DOHH2 (cell line): ENCODE data around the gene SLC28A1.

Experiments used
- EZH2phosphoT487 ChIP-seq: fragments of 200-600 bp; sonication (generic); IDR thresholded peaks from 2 replicates; pipeline ENCODE4 v1.6.1; 2017; ENCODE audit warnings: borderline replicate concordance, mild to moderate bottlenecking, antibody characterized with exemption, low read length, moderate library complexity, mixed read lengths
- TF ChIP-seq, protein P1 (sequence below): fragments of 200-600 bp; sonication (generic); IDR thresholded peaks from one replicate; pipeline ENCODE4 v1.5.1; 2014; ENCODE audit warnings: antibody characterized with exemption, mild to moderate bottlenecking, low read depth, low read length; ENCODE audit not compliant: poor library complexity, severe bottlenecking

DNA sequence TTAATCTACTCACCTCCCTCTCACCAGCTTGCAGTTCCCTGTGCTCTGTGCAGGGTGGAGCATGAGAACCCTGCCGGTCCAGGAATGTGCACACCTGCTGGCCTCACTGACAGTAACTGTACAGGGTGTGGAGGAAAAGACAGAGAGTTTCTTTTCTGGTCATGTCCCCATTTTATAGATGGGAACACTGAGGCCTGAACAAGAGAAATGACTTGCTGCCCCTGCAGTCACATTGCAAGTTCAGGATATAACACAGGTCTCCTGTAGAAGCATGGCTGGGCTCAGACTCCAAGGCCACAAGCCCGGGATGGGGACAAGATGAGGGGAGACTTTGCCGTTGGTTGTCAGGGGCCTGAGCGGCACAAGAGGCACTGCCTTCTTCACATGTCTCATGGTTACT is 23.3 kb downstream of the SLC28A1 start:
- TF ChIP-seq, protein P1, sequence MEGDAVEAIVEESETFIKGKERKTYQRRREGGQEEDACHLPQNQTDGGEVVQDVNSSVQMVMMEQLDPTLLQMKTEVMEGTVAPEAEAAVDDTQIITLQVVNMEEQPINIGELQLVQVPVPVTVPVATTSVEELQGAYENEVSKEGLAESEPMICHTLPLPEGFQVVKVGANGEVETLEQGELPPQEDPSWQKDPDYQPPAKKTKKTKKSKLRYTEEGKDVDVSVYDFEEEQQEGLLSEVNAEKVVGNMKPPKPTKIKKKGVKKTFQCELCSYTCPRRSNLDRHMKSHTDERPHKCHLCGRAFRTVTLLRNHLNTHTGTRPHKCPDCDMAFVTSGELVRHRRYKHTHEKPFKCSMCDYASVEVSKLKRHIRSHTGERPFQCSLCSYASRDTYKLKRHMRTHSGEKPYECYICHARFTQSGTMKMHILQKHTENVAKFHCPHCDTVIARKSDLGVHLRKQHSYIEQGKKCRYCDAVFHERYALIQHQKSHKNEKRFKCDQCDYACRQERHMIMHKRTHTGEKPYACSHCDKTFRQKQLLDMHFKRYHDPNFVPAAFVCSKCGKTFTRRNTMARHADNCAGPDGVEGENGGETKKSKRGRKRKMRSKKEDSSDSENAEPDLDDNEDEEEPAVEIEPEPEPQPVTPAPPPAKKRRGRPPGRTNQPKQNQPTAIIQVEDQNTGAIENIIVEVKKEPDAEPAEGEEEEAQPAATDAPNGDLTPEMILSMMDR = no peak
- TF ChIP-seq EZH2phosphoT487 = no peak
